ENCODE measurements around the gene RPL11. TPM values are rescaled to one million over a fixed set of nuclear protein-coding genes. Genes with fewer than 3 reads are reported as not detected.
A peak's percentile ranks its signal among the peaks of the same experiment; 100 is the strongest.
"Not testable (repeated sequence)": the region's sequence is repeated elsewhere in the genome, so short reads cannot be mapped to it uniquely, and the experiment has no call there.

Gene RPL11
- total RNA-seq, 4 donors from 2014 or later: 302 to 593 (median 504) TPM

GRCh38 chr1:23646091-23646490, 45.5 kb upstream of the RPL11 start:
- no peak for ATAC-seq
- Histone ChIP-seq H3K36me3 (no peaks in the 10 kb centered on the region), H3K27ac (no peak overlapping the region), H3K9me3 (no peaks in the 10 kb centered on the region), H3K27me3 (no peaks in the 10 kb centered on the region), H3K4me3 (no peak overlapping the region), H3K4me1 (peaks cover 24 to 31% of the 10 kb centered on the region in 2 donors)
- TF ChIP-seq POLR2A (IDR thresholded peaks at IDR 0.05) (no peak), CTCF (IDR thresholded peaks at IDR 0.05 in 4 of 5, conservative IDR thresholded peaks at IDR 0.05 in 1 of 5) (no peak)
- in situ Hi-C loops (cut with MboI; ENCODE audit: low sequenced_read_pairs in 4 of 4): no loop called here
- DNase-seq: no peak
- intact Hi-C loops (cut with DNase I; ENCODE audit: low total_unique reads): no loop called here

GRCh38 chr1:23646541-23646940, 45.1 kb upstream of the RPL11 start:
- Histone ChIP-seq H3K27me3 (no peaks in the 10 kb centered on the region), H3K4me1 (peaks cover 27 to 35% of the 10 kb centered on the region in 2 donors), H3K4me3 (no peak overlapping the region), H3K9me3 (no peaks in the 10 kb centered on the region), H3K27ac (no peak overlapping the region), H3K36me3 (no peaks in the 10 kb centered on the region)
- TF ChIP-seq CTCF (IDR thresholded peaks at IDR 0.05 in 4 of 5, conservative IDR thresholded peaks at IDR 0.05 in 1 of 5) (no peak), POLR2A (IDR thresholded peaks at IDR 0.05) (no peak)
- in situ Hi-C loops (cut with MboI; ENCODE audit: low sequenced_read_pairs in 4 of 4) (no loop called here), intact Hi-C loops (cut with DNase I; ENCODE audit: low total_unique reads) (no loop called here)
- ATAC-seq (no peak), DNase-seq (no peak)

- Histone ChIP-seq H3K4me1 (peaks cover 23 to 35% of the 10 kb centered on the region in 2 donors), H3K36me3 (no peaks in the 10 kb centered on the region), H3K27me3 (no peaks in the 10 kb centered on the region), H3K27ac (no peak overlapping the region), H3K4me3 (no peak overlapping the region), H3K9me3 (no peaks in the 10 kb centered on the region)
- intact Hi-C loops (cut with DNase I; ENCODE audit: low total_unique reads) (no loop called here), in situ Hi-C loops (cut with MboI; ENCODE audit: low sequenced_read_pairs in 4 of 4) (no loop called here)
- no peak for DNase-seq
- ATAC-seq: no peak
- TF ChIP-seq POLR2A (IDR thresholded peaks at IDR 0.05) (no peak), CTCF (IDR thresholded peaks at IDR 0.05 in 4 of 5, conservative IDR thresholded peaks at IDR 0.05 in 1 of 5) (no peak)
These were observed 43.0 kb upstream of the RPL11 start for GRCh38 chr1:23648576-23648975.

GRCh38 chr1:23649157-23649556, 42.4 kb upstream of the RPL11 start:
- H3K36me3 ChIP-seq; in situ Hi-C loops (cut with MboI; ENCODE audit: low sequenced_read_pairs in 4 of 4); ATAC-seq; intact Hi-C loops (cut with DNase I; ENCODE audit: low total_unique reads); DNase-seq; H3K4me3 ChIP-seq; H3K27ac ChIP-seq; H3K9me3 ChIP-seq; H3K27me3 ChIP-seq: not testable (repeated sequence)
- peaks cover 17 to 30% of the 10 kb centered on the region in 2 donors for H3K4me1 ChIP-seq

GRCh38 chr1:23650344-23650990, 41.1 kb upstream of the RPL11 start:
- Histone ChIP-seq H3K27ac (peak overlapping the region; percentile 37 to 67 (median 52)), H3K4me1 (peaks cover 8 to 17% of the 10 kb centered on the region in 2 donors), H3K27me3 (no peaks in the 10 kb centered on the region), H3K36me3 (no peaks in the 10 kb centered on the region), H3K4me3 (no peak overlapping the region), H3K9me3 (no peaks in the 10 kb centered on the region)
- peak in 1 of 2 donors; percentile 34 for DNase-seq
- TF ChIP-seq CTCF (IDR thresholded peaks at IDR 0.05 in 4 of 5, conservative IDR thresholded peaks at IDR 0.05 in 1 of 5): no peak
- no peak for TF ChIP-seq POLR2A (IDR thresholded peaks at IDR 0.05)
- ATAC-seq: no peak
- intact Hi-C loops (cut with DNase I; ENCODE audit: low total_unique reads) (no loop called here), in situ Hi-C loops (cut with MboI; ENCODE audit: low sequenced_read_pairs in 4 of 4) (no loop called here)

All from gastrocnemius medialis (tissue), 4 donors.